HG03060 (cell line): ENCODE results near the gene RSPH6A.
"Not testable (repeated sequence)": the region's sequence is repeated elsewhere in the genome, so short reads cannot be mapped to it uniquely, and the experiment has no call there.

ENCODE experiments used
- ATAC-seq: cut with Tn5 transposase; IDR thresholded peaks from one replicate; pipeline ENCODE4 v1.9.1; 2021; ENCODE audit warnings: low read depth, moderate number of reproducible peaks; ENCODE audit not compliant: unreplicated experiment

The RSPH6A gene

GRCh38 chr19:45804959-45805230, 10.2 kb downstream of the RSPH6A start:
- ATAC-seq = no peak

DNA sequence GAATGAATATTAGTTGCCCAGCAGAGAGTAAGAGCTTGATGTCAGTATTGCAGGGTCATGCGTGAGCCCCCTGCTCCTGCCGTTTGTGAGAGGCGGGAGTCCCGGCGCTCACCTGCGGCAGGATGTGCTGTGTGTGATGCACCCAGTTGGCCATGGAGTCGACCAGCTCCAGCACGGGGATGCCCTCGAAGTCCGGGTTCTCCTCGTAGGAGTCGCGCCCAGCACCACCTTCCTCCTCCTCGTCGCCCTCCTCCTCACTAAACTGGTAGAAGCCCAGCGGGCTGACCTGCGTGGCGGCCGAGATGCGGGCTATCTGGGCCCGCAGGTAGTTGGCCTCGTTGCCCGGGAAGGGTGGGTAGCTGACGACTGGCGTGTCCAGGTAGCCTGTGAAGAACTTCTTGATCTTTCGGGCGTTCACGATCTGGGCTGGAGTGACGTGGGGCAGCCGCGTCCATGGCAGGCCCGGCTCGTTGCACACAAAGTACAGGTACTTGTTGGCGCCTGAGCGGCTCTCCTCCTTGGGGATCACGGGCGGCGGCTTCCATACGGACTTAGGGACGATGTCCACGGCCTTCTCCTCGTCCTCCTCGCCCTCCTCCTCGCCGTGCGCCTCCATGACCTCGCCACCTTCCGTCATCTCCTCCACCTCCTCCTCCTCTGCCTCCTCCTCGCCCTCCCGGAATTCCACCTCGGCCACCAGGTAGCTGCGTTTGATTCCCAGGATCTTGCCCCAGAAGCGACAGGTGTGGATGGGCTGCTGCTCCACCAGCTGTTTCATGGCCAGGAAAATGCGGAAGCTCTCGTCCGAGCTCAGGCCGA, 10.8 kb downstream of the RSPH6A start:
- no peak for ATAC-seq

- no peak for ATAC-seq
Measured at GRCh38 chr19:45801603-45802175, 13.4 kb downstream of the RSPH6A start.

GRCh38 chr19:45800070-45800553, 15.0 kb downstream of the RSPH6A start:
- ATAC-seq = no peak

GRCh38 chr19:45799541-45799940, 15.6 kb downstream of the RSPH6A start:
- ATAC-seq = not testable (repeated sequence)

- no peak for ATAC-seq
Measured at GRCh38 chr19:45798995-45799517, 16.1 kb downstream of the RSPH6A start.

DNA sequence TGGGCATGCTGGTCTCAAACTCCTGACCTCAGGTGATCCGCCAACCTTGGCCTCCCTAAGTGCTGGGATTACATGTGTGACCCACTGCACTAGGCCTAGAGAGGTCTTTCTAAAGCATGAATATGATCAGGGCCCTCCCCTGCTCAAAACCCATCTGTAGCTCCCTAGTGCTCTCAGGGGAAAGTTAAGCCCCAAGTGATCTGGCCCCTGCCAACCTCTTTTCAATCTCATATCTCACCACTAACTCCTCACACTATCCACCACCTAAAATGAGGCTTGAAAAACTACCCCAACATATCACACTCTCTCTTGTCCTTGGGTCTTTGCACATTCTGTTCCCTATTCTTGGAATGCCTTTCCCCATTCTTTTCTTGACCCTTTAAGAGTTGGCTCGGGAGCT, 20.5 kb downstream of the RSPH6A start:
- ATAC-seq = no peak

DNA sequence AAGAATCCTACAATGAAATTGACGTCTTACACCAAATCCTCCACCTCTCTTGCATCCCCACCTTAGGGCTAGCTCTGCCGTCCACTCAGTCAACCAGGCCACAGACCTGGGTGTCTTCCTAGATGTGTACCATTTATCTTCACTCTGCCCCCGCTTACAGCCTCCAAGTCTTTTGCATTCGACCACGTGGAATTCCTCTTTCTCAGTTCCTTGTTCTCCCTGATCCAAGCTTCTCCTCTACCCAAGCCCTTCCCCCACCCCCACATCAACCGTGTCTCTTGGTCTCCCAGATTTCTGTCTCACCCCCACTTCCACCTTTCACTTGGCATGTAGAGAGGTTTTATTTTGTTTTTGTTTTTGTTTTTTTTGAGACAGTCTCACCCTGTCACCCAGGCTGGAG, 21.2 kb downstream of the RSPH6A start:
- no peak for ATAC-seq

GRCh38 chr19:45793178-45793564, 21.9 kb downstream of the RSPH6A start:
- ATAC-seq = peak; percentile 4

DNA sequence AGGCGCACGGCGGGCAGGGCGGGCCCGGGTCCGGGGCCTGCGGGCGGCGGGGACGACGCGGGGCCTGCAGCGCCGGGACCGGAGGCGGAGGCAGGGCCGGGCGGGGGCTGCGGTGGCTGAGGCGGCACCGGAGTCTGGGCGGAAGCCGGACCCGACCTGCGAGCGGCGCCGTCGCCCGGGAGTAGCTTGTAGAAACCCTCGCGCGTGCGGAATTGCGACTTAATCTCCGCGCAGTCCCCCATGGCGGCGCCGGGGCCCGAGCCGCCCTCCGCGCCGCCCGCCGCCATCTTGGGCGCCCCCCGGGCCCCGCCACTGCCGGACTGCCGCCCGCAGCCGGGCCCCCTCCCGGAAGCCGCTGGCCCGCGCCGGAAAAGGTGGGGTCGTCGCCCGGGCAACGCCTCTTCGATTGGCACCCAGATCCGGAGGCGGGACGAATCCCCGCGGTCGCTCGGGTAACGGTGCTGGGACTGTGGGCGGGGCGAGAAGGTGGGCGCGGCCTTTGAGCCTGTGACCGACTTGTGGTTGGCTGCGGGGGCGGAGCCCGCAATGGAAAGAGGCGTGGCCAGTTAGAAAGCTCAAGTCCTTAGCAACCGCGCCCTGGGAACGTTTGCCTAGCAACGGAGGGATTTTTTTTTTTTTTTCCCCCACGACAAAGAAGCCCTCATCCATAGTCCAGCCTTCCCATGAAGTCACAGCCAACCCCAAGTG, 22.5 kb downstream of the RSPH6A start, which contains the start of gene DMWD:
Gene DMWD (minus strand): TSS at position 376 of the 708 bp plus-strand sequence. CDS start 89 bp downstream, at position 287.
- ATAC-seq = peak; percentile 73

GRCh38 chr19:45791744-45792469, 23.2 kb downstream of the RSPH6A start:
- ATAC-seq = no peak

DNA sequence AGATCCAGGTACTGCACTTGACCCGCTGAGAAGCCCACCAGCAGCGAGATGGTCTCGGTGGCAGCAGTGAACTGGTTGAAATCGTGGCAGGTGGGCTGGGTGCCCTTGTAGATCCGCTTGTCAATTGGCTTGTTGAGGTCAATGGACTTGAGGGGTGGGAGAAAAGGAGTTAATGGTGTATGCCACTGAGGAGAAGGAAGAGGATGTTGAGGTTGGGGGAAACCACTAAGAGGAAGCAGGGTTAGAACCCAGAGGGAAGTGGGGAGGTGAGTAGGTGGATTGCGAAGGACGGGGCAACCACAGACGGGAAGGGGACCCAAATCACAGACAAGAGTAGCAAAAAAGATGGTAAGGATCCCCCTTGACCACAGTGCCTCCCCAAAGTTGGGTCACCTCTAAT, 24.2 kb downstream of the RSPH6A start:
- ATAC-seq = no peak

GRCh38 chr19:45789035-45789786, 25.9 kb downstream of the RSPH6A start:
- ATAC-seq = no peak

- no peak for ATAC-seq
Measured at GRCh38 chr19:45786533-45786894, 28.6 kb downstream of the RSPH6A start.

DNA sequence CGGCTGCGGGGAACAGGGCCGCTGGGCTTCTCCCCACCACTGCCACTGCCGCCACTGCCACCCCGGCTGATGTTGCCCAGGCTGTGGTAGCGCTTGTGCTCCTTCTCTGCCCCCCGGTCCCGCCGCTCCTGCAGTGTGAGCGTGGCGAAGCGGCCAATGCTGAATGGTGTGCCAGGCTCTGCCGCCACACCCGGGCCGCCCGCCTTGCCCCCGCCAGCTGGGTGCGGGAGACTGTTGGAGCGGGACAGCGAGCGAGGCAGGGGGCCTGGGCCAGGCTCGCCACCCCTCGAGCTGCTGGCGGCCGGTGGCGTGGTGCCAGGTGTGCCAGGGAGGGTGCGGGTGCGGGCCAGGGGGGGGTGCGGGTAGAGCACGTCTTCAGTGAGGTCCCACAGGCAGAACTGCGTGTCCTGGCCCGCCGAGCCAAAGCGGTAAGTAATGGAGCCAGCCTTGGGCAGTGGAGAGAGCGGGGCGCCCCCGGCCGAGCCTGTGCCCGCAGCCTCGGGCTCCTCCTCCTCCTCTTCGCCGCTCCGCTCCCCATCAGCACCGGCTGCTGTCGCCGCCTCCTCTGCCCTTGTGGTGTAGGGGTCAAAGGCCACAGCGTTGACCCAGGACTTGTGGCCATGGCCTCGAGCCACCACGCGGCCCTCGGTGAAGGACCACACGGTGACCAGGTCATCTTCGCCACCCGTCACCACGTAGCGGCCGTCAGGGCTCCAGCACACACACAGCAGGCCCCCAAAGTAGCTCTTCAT, 29.2 kb downstream of the RSPH6A start:
- no peak for ATAC-seq

DNA sequence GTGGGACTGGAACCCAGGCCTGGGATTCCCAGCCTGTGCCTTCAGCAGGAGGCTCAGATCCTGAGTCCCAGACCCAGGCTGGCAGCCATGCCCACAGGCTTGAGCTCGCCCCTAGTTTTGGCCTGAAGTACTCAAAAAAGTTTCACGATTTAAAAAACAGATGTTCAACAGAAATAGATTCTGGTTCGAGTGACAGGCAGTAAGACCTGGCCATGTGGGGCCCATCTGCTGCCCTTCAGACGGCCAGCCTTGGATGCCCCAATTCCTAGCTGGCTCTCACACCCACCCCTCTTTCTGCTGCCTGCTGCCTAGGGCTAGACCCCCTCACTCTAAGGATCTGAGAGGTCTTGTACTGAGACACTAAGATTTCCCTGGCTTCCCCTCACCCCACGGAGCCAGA, 30.0 kb downstream of the RSPH6A start:
- ATAC-seq = no peak

DNA sequence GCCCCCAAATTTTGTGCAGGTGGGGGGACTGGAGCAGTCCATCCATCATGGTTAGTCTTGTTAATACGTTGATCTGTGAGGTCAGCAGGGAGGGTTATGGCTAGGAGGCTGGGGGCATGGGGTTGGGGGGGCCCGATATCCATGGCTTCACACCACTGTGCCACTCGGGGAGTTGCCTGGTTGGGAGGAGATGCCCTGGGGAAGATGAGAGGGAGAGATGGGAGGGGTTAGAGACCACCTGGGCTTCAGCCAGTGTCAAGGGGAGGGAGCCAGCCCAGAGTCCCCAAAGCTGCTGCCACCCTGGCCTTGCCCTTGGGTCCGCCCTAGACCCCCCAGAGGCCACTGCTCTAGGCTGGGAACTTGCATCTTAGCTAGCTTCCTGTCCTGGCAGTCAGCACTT, 31.0 kb downstream of the RSPH6A start:
- no peak for ATAC-seq

DNA sequence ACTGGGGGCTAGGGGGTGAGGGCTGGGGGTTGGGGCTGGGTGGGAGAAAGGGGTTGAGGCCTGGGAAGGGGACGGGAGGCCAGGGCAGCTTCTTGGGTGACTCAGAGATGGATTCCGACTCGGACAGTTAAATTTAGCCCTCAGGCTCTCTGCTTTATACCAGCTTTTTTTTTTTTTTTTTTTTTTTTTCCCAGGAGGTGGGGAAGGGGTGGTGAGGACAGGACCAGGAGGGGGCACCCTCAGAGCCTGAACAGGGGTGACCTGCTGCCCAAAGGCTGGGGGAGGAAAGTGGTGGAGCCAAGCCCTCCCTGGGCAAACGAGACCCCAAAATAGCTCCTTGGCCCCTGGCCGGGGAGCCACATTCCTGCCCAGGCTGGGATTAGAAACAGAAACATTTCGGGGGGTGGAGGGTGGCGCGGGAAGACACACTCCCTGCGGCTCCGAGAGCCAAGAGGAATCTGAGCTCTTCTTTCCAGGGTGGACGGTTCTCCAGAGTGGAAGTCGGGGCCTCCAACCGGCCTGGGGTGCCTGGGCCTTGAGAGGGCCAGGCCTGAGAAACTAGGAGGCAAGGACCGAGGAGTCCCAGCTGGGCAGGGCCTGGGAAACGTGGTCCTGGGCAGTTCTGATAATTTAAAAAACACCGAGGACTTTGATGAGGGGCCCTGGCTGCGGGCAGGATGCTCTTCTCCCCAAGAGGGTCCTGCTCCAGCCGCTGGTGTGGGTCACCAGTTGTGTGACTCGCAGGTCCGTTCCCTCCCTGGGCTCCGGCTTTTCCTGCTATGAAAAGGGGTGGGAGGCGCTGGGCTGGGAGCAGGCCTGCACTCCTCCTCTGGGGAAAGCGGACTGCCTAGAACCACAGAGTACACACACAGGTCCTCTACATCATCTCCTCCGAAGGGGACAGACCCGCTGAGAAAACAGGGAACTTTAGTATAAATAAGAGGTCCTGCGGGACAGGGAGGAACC, 32.0 kb downstream of the RSPH6A start:
- no peak for ATAC-seq
